Fibroblast of lung (primary cell): Measurements from ENCODE around the gene ZGRF1.

Source experiments
- CTCF ChIP-seq, 2 donors: IDR thresholded peaks in 1 of 2; conservative IDR thresholded peaks in 1 of 2; 1 replicate in 1 of 2; 2 replicates in 1 of 2; pipeline ENCODE4 v1.5.1; 2011 to 2012; ENCODE audit warnings: low read length in 2 of 2, control low read depth in 1 of 2, inconsistent platforms in 1 of 2, low read depth in 1 of 2, mild to moderate bottlenecking in 1 of 2
- EZH2 ChIP-seq: IDR thresholded peaks from 2 replicates; pipeline ENCODE4 v1.5.1; 2012; ENCODE audit warnings: low read length, control low read depth, mild to moderate bottlenecking; ENCODE audit errors: missing control alignments

- TF ChIP-seq CTCF (conservative IDR thresholded peaks at IDR 0.05 in 1 of 2, IDR thresholded peaks at IDR 0.05 in 1 of 2; ENCODE audit: low read depth in 1 of 2, low read length in 2 of 2) (no peak), EZH2 (no peak)
Observed at GRCh38 chr4:112645541-112646329, 9.0 kb upstream of the ZGRF1 start.
